GM10266 (cell line): ENCODE measurements around the gene MRPL36.

Source experiments
- DNase-seq: peaks from one replicate; pipeline ENCODE4 v3.0.0; 2012; ENCODE audit errors: extremely low spot score
- CTCF ChIP-seq: IDR thresholded peaks from 2 replicates; pipeline ENCODE4 v1.5.1; 2012; ENCODE audit warnings: mild to moderate bottlenecking, low read depth; ENCODE audit not compliant: control insufficient read depth, insufficient read depth; ENCODE audit errors: missing control alignments

The MRPL36 gene

GRCh38 chr5:1787472-1788047 is 12.1 kb downstream of the MRPL36 start:
- no peak for TF ChIP-seq CTCF
- DNase-seq, result no peak

- TF ChIP-seq CTCF, result no peak
- no peak for DNase-seq
Measured at GRCh38 chr5:1786621-1787471, 12.8 kb downstream of the MRPL36 start.

- DNase-seq, result no peak
- TF ChIP-seq CTCF, result no peak
Measured at GRCh38 chr5:1785984-1786383, 13.7 kb downstream of the MRPL36 start.

- no peak for DNase-seq
- TF ChIP-seq CTCF, result no peak
Measured at GRCh38 chr5:1785062-1785461, 14.6 kb downstream of the MRPL36 start.

- no peak for DNase-seq
- TF ChIP-seq CTCF, result no peak
Measured at GRCh38 chr5:1784197-1785050, 15.2 kb downstream of the MRPL36 start.

GRCh38 chr5:1783216-1783554 is 16.5 kb downstream of the MRPL36 start:
- peak; percentile 65 for DNase-seq
- no peak for TF ChIP-seq CTCF
